Activated naive CD4-positive, alpha-beta T cell treated with anti-CD3 and anti-CD28 coated beads, Interleukin-2, amount 10 ng/mL, durations not matched to agents 7 days and 5 days (primary cell): ENCODE measurements around the gene GPANK1.
A peak's percentile ranks its signal among the peaks of the same experiment; 100 is the strongest.
"Not testable (repeated sequence)": the region's sequence is repeated elsewhere in the genome, so short reads cannot be mapped to it uniquely, and the experiment has no call there.

Source experiments
- CTCF ChIA-PET: fragments of 350-600 bp; sonication (Branson Sonifier 250); formaldehyde crosslinking; loops from one replicate; lab custom pipeline; 2021; ENCODE audit warnings: antibody characterized with exemption; lab: Charles Lee
- DNase-seq: peaks from one replicate; pipeline ENCODE4 v3.0.0-alpha.2; 2020
- H3K27ac Mint-ChIP-seq: one replicate; pipeline ENCODE4 v1.8.0; 2021; ENCODE audit warnings: mild to moderate bottlenecking, moderate library complexity, mixed read lengths
- H3K27me3 Mint-ChIP-seq: one replicate; pipeline ENCODE4 v1.8.0; 2021; ENCODE audit warnings: mild to moderate bottlenecking, mixed read lengths
- H3K36me3 Mint-ChIP-seq: one replicate; pipeline ENCODE4 v1.8.0; 2021; ENCODE audit warnings: mixed read lengths
- H3K4me1 Mint-ChIP-seq: one replicate; pipeline ENCODE4 v1.8.0; 2021; ENCODE audit warnings: mixed read lengths
- H3K4me3 Mint-ChIP-seq: one replicate; pipeline ENCODE4 v1.8.0; 2021; ENCODE audit warnings: mild to moderate bottlenecking, moderate library complexity, mixed read lengths
- H3K9me3 Mint-ChIP-seq: one replicate; pipeline ENCODE4 v1.8.0; 2021; ENCODE audit warnings: mixed read lengths

GPANK1 gene

DNA sequence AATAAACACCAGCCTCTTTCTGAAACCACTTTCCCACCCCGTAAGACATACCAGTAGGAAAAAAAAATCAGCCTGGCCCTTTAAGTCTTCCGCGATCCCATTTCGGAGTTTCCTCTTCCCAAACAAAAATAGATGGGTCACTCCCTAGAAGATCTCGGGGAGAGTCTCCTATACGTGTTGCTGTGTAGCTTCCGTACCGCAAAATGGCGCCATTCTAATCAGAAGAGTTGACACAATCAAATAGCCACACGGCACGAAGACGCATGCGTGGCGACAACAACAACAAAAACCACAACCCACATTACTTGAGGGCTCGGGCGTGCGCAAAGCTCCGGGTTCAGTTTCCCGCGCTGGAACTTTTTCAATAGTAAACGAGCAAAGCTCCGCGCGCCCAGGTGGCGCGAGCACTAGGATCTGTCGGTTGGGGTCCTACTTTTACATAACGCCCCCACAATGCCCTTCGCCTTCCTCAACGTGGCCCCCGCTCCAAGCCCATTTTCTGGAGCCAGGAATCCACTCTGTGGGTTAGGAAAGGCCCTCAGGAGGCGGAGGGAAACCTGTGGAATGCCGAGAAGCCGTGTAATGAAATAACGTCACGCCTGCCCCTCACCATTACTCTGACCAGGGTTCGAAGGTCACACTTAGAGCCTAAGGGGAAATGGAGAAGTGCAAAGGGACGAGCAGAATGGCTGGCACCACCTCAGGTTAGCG is at the start of gene GPANK1:
Gene GPANK1 (minus strand): TSS at position 208 of the 711 bp plus-strand sequence. CDS start 519 bp downstream, outside the sequence.
- Mint-ChIP-seq H3K27ac (peak within 1 kb of the TSS; percentile 98), H3K36me3 (peaks cover 70% of the 10 kb centered on the region), H3K9me3 (no peaks in the 10 kb centered on the region), H3K4me1 (peaks cover 82% of the 10 kb centered on the region), H3K4me3 (peak within 1 kb of the TSS; percentile 100), H3K27me3 (no peaks in the 10 kb centered on the region)
- peak; percentile 94 for DNase-seq
- CTCF ChIA-PET = interaction anchor here (0.7 to 1.7 kb wide), 5 partner anchors 11 to 105 kb away, joined by 3 to 9 read pairs (median 3); no protein-coding TSS in a partner anchor

DNA sequence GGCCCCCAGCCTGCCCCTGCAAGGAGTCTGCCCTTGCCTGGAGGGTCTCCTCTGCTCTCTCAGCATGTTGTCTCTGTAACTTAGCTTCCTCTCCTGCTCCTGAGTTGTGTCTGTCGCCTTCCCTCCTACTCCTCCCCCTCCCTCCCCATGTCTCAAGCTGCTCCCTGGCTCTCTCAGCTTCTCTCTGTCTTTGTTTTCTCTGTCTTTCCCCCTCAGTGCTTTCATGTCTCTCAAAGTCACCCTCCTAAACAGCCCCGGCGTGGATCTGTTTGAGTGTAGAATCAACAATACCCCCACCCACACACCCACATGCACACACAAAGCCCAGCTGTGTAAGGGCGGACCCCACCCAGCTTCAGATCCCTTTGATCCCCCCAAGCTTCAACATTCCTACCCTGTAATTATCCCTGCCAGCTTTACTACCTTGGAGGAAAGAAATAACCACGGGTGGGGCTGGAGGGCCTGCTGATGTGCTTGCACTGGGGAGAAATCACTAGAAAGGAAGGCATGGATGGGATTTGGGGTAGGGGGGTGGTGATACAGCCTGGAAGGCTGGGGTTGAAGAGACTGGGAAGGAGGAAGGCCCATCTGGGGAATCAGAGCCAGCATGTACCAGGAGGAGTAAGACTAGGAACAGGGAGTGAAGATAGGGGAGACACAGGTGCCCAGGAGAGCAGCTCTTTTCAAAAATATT is 49.3 kb upstream of the GPANK1 start:
- H3K27ac Mint-ChIP-seq = no peak overlapping the region
- CTCF ChIA-PET = no interaction called here
- H3K27me3 Mint-ChIP-seq = peaks cover 56% of the 10 kb centered on the region
- no peaks in the 10 kb centered on the region for H3K36me3 Mint-ChIP-seq
- no peaks in the 10 kb centered on the region for H3K9me3 Mint-ChIP-seq
- no peak for DNase-seq
- H3K4me1 Mint-ChIP-seq = peaks cover 27% of the 10 kb centered on the region
- H3K4me3 Mint-ChIP-seq = no peak overlapping the region

DNA sequence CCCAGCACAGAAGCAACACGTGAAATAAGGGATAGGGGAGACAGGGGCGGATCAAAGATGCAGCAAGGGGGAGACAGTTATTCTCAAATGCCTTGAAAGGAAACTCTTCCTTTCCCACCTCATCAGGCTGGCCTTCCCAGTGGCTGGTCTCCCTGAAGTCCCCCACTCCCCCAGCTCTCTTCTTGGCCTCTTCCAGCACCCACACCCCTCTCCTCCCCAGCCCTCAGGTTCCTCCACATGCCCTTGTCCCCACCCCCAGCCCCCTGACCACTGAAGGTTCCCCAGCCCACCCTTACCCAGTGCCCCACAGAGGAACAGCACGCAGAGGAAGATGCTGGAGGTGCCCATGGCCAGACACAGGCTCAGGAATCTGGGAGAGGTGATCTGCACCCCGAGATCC is 48.7 kb upstream of the GPANK1 start:
- CTCF ChIA-PET = no interaction called here
- Mint-ChIP-seq H3K4me3 (no peak overlapping the region), H3K27me3 (peaks cover 56% of the 10 kb centered on the region), H3K4me1 (peaks cover 27% of the 10 kb centered on the region), H3K36me3 (no peaks in the 10 kb centered on the region), H3K27ac (no peak overlapping the region), H3K9me3 (no peaks in the 10 kb centered on the region)
- DNase-seq = no peak

DNA sequence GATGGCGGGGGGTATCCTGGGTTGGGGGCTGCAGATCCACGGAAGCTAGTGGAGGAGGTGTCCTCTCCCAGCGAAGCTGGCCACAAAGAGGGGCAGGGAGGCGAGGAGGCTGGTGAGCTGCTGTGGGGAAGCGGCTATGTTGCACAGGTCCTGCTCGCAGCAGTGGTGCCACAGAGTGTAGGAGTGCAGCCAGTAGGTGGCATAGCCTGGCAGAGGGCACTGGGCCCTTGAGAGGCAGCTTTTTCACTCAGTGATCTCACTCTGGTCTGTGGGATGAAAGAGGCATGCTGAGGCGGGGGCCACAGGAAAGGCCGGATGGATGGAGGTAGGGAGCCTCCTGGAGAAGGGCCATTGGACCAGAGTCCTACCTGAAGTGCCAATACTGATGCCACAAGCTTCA is 47.5 kb upstream of the GPANK1 start:
- no peaks in the 10 kb centered on the region for H3K36me3 Mint-ChIP-seq
- H3K27ac Mint-ChIP-seq = peak overlapping the region; percentile 75
- peaks cover 57% of the 10 kb centered on the region for H3K27me3 Mint-ChIP-seq
- peak; percentile 45 for DNase-seq
- H3K4me1 Mint-ChIP-seq = peaks cover 27% of the 10 kb centered on the region
- H3K4me3 Mint-ChIP-seq = no peak overlapping the region
- CTCF ChIA-PET = interaction anchor here (1.4 kb wide), 1 partner anchor 79 kb away, joined by 5 read pairs; no protein-coding TSS in a partner anchor
- no peaks in the 10 kb centered on the region for H3K9me3 Mint-ChIP-seq

DNA sequence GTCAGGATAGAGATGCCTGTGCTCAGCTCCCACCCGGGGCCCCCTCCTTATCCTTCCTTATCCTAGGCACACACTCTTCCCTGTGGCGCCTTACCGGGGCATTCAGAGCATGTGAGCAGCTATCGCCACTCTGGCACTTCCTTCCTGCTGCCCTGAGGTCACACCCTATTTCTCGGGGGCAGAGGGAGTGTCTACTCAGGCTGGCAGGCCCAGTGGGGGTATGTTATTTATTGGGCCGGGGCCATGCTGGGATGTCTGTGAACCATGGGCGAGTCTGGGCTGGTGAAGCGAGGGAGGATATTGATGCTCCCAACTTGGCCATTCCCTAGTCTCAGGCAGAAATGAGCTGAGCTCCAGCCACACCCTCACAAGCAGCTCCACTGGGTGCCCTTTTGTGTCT is 46.4 kb upstream of the GPANK1 start:
- peaks cover 66% of the 10 kb centered on the region for H3K27me3 Mint-ChIP-seq
- peak overlapping the region; percentile 58 for H3K27ac Mint-ChIP-seq
- no peak overlapping the region for H3K4me3 Mint-ChIP-seq
- H3K9me3 Mint-ChIP-seq = no peaks in the 10 kb centered on the region
- CTCF ChIA-PET = interaction anchor here (1.4 to 1.8 kb wide), 2 partner anchors 19 to 80 kb away, joined by 4 to 5 read pairs; no protein-coding TSS in a partner anchor
- DNase-seq = no peak
- H3K36me3 Mint-ChIP-seq = no peaks in the 10 kb centered on the region
- peaks cover 27% of the 10 kb centered on the region for H3K4me1 Mint-ChIP-seq

DNA sequence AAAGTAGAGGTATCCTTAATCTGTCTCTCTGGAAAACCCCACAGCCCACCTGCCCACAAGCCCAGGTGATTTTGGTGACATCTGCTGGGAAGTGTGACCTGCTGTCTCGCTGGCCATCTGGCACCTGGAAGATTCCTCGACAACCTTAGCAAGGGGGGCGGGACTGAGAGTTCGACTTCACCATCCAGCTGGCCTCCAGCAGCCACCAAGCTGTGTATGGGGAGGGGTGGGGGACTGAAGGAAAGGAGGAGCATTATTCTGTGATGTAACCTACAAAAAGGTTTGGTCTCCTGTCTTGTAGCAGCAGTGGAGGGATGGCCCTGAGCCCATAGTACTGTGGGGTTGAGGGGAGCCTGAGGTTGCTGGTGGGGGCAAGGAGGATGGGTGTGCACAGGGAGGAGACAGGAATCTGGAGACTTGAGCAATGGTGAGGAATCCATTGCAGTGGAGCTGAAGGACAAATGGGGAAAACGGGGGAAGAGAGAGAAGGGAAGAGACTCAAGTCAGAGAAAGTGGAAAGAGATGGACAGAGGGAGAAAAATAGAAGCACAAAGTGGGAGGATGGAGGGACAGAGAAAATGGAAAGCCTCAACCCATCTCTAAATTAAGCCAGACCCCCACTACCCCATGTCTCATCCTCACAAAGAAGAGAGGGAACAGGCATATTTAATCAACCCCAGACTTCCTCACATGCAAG is 45.9 kb upstream of the GPANK1 start:
- no peak for DNase-seq
- Mint-ChIP-seq H3K27ac (no peak overlapping the region), H3K4me3 (no peak overlapping the region), H3K36me3 (no peaks in the 10 kb centered on the region), H3K9me3 (no peaks in the 10 kb centered on the region), H3K27me3 (peaks cover 67% of the 10 kb centered on the region), H3K4me1 (peaks cover 27% of the 10 kb centered on the region)
- CTCF ChIA-PET = interaction anchor here (1.4 to 1.8 kb wide), 2 partner anchors 19 to 81 kb away, joined by 4 to 5 read pairs; no protein-coding TSS in a partner anchor

DNA sequence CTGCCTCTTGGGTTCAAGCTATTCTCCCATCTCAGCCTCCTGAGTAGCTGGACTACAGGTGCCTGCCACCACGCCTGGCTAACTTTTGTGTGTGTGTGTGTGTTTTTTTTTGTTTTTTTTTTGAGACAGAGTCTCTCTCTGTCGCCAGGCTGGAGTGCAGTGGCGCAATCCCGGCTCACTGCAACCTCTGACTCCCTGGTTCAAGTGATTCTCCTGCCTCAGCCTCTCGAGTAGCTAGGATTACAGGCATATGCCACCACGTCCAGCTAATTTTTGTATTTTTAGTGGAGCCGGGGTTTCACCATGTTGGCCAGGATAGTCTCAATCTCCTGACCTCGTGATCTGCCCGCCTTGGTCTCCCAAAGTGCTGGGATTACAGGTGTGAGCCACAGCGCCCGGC is 44.4 kb upstream of the GPANK1 start:
- DNase-seq, CTCF ChIA-PET, H3K27ac Mint-ChIP-seq, H3K36me3 Mint-ChIP-seq, H3K4me3 Mint-ChIP-seq, H3K9me3 Mint-ChIP-seq: not testable (repeated sequence)
- H3K4me1 Mint-ChIP-seq = peaks cover 24% of the 10 kb centered on the region
- H3K27me3 Mint-ChIP-seq = peaks cover 59% of the 10 kb centered on the region

DNA sequence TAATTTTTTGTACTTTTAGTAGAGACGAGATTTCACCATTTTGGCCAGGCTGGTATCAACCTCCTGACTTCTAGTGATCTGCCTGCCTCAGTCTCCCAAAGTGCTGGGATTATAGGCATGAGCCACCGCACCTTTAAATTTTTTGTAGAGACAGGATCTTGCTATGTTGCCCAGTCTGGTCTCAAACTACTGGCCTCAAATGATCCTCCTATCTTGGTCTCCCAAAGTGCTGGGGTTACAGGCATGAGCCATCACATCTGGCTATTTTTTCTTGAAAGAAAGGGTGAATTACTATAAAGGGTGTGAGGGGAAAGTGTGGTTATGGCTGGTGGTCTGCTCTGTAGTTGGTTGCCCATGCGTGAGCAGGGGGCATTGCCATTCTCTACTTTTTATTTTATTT is 43.4 kb upstream of the GPANK1 start:
- H3K9me3 Mint-ChIP-seq = no peaks in the 10 kb centered on the region
- DNase-seq = no peak
- peaks cover 50% of the 10 kb centered on the region for H3K27me3 Mint-ChIP-seq
- peaks cover 29% of the 10 kb centered on the region for H3K4me1 Mint-ChIP-seq
- CTCF ChIA-PET = no interaction called here
- H3K4me3 Mint-ChIP-seq = no peak overlapping the region
- H3K27ac Mint-ChIP-seq = no peak overlapping the region
- H3K36me3 Mint-ChIP-seq = no peaks in the 10 kb centered on the region

DNA sequence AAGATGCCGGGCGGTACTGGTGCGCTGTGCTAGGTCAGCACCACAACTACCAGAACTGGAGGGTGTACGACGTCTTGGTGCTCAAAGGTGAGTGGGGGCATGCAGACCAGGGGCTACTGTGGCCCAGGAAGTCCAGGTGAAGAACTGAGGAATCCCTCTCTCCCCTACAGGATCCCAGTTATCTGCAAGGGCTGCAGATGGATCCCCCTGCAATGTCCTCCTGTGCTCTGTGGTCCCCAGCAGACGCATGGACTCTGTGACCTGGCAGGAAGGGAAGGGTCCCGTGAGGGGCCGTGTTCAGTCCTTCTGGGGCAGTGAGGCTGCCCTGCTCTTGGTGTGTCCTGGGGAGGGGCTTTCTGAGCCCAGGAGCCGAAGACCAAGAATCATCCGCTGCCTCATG is 42.9 kb upstream of the GPANK1 start:
- Mint-ChIP-seq H3K4me3 (no peak overlapping the region), H3K27ac (no peak overlapping the region), H3K36me3 (no peaks in the 10 kb centered on the region), H3K4me1 (peaks cover 29% of the 10 kb centered on the region), H3K9me3 (no peaks in the 10 kb centered on the region), H3K27me3 (peaks cover 45% of the 10 kb centered on the region)
- DNase-seq = no peak
- CTCF ChIA-PET = no interaction called here

DNA sequence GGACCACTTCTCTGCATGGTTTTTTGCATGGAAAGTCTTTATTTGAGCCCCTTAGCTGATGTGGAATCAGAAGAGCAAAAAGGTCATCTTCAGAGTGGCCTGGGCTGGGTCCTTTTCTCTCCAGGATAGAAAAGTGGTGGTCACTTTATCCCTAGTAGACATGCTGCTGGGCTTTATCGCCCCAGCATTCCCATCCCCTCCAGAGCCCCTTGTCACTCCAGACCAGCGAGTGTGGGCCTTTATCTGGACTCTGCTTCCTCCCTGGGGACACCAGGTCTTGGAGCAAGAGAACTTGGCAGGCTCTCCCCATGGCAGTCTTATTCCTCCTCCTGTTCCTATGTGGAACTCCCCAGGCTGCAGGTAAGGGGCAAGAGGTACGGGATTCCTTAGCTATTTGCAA is 41.8 kb upstream of the GPANK1 start, which contains the start of gene LY6G6F:
Gene LY6G6F (plus strand): TSS at position 268 of the 400 bp plus-strand sequence. CDS start 41 bp downstream, at position 309.
- H3K36me3 Mint-ChIP-seq = peaks cover 4% of the 10 kb centered on the region
- peaks cover 34% of the 10 kb centered on the region for H3K27me3 Mint-ChIP-seq
- no peak for DNase-seq
- H3K4me3 Mint-ChIP-seq = no peak within 1 kb of the TSS
- no peaks in the 10 kb centered on the region for H3K9me3 Mint-ChIP-seq
- H3K27ac Mint-ChIP-seq = no peak within 1 kb of the TSS
- peaks cover 29% of the 10 kb centered on the region for H3K4me1 Mint-ChIP-seq
- CTCF ChIA-PET = no interaction called here

DNA sequence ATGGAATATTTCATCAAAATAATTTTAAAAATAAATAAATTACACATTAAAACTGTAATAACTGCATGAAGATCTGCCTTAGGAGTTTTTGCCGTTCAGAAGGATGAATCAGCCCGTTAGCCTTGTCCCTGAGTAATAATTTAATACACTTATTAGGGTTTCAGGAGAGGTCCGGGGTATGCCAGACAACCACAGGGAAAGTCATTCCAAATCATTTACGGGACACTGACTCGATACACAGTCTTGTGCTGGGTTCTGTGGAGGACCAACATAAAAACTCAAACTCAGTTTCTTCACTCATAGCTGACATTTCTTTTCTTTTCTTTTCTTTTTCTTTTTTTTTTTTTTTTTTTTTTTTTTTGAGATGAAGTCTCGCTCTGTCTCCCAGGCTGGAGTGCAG is 41.1 kb upstream of the GPANK1 start:
- peaks cover 29% of the 10 kb centered on the region for H3K4me1 Mint-ChIP-seq
- H3K4me3 Mint-ChIP-seq = no peak overlapping the region
- H3K9me3 Mint-ChIP-seq = no peaks in the 10 kb centered on the region
- peaks cover 7% of the 10 kb centered on the region for H3K36me3 Mint-ChIP-seq
- H3K27me3 Mint-ChIP-seq = peaks cover 29% of the 10 kb centered on the region
- DNase-seq = no peak
- CTCF ChIA-PET = interaction anchor here (0.7 kb wide), 1 partner anchor 28 kb away, joined by 4 read pairs; no protein-coding TSS in a partner anchor
- H3K27ac Mint-ChIP-seq = no peak overlapping the region

DNA sequence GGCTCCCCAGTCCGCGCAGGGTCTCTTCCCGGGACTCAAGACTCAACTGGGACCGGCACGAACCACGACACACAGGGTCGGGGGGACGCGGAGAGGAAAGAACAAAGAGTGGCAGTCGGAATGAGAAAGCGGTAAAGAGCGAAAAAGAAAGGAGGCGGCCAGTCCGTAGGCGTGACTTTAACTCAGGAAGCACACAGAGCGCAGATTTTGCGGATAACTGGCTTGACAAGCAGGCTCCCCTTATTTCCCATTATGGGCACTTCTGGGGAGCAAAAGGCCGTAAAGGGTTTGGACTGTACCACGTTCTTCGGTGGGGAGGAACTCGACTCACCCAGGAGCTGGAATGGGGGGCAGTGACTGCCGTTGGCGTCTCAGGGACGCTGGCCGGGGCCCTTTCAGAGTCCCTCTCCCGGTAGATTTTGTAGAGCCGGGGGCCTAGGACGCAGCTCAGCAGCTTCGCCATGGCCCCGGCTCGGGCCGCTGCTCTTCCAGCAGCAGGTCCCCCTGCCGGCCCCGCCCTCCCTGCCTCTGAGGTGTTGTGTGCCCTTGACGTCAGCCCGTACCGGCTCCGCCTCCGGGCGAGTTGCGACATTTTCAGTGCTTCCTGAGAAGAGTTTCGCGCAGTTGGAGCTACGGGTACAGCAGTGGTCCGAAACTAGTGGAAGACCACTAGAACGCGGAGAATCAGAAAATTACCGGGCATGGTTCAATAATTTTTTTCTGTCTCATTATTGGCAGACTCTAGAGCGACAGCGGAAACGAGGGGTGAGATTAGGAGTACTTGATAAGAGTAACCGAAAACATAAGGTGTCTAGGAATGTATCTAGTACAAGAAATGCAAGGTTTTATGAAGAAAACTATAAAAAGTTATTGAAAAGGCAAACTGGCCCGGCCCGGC is 38.3 kb upstream of the GPANK1 start, which contains the start of gene ABHD16A:
Gene ABHD16A (minus strand): TSS at position 506 of the 898 bp plus-strand sequence. CDS start 43 bp downstream, at position 463.
- Mint-ChIP-seq H3K36me3 (peaks cover 17% of the 10 kb centered on the region), H3K4me1 (peaks cover 36% of the 10 kb centered on the region), H3K9me3 (no peaks in the 10 kb centered on the region), H3K4me3 (peak within 1 kb of the TSS; percentile 96), H3K27me3 (peaks cover 19% of the 10 kb centered on the region), H3K27ac (peak within 1 kb of the TSS; percentile 98)
- CTCF ChIA-PET = interaction anchor here (1.4 to 1.7 kb wide), 2 partner anchors 24 to 67 kb away, joined by 5 read pairs; no protein-coding TSS in a partner anchor
- peak; percentile 99 for DNase-seq

DNA sequence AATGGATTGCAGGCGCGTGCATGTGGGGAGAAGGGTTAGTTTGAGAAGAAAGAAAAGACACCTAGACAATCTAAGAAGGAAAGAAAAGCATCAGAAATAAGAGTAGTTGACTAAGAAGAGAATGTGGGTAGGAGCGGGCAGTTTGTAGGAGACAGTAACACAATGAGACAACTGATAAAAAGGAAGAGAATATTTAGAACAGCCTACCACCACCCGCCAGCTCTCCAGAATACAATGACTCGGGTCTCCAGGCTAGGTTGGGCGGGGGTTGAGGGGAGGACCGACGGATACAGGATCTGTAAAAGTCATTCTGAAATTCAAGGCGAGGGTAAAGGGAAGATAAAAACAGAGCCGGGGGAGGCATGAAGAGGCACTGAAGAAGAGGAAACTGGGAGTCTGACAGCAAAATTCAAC is 37.6 kb upstream of the GPANK1 start:
- Mint-ChIP-seq H3K9me3 (no peaks in the 10 kb centered on the region), H3K27me3 (peaks cover 13% of the 10 kb centered on the region), H3K4me3 (peak overlapping the region; percentile 96), H3K27ac (peak overlapping the region; percentile 98), H3K36me3 (peaks cover 22% of the 10 kb centered on the region), H3K4me1 (peaks cover 41% of the 10 kb centered on the region)
- CTCF ChIA-PET = interaction anchor here (1.4 to 1.7 kb wide), 2 partner anchors 24 to 67 kb away, joined by 5 read pairs; no protein-coding TSS in a partner anchor
- no peak for DNase-seq
